DMS 273 (cell line): ENCODE measurements around the gene NEMF.
"Not testable (repeated sequence)": the region's sequence is repeated elsewhere in the genome, so short reads cannot be mapped to it uniquely, and the experiment has no call there.

Experiments used
- DNase-seq: peaks from one replicate; lab custom pipeline; 2025; ENCODE audit not compliant: unreplicated experiment; lab: John Stamatoyannopoulos, UW

Gene NEMF, protein sequence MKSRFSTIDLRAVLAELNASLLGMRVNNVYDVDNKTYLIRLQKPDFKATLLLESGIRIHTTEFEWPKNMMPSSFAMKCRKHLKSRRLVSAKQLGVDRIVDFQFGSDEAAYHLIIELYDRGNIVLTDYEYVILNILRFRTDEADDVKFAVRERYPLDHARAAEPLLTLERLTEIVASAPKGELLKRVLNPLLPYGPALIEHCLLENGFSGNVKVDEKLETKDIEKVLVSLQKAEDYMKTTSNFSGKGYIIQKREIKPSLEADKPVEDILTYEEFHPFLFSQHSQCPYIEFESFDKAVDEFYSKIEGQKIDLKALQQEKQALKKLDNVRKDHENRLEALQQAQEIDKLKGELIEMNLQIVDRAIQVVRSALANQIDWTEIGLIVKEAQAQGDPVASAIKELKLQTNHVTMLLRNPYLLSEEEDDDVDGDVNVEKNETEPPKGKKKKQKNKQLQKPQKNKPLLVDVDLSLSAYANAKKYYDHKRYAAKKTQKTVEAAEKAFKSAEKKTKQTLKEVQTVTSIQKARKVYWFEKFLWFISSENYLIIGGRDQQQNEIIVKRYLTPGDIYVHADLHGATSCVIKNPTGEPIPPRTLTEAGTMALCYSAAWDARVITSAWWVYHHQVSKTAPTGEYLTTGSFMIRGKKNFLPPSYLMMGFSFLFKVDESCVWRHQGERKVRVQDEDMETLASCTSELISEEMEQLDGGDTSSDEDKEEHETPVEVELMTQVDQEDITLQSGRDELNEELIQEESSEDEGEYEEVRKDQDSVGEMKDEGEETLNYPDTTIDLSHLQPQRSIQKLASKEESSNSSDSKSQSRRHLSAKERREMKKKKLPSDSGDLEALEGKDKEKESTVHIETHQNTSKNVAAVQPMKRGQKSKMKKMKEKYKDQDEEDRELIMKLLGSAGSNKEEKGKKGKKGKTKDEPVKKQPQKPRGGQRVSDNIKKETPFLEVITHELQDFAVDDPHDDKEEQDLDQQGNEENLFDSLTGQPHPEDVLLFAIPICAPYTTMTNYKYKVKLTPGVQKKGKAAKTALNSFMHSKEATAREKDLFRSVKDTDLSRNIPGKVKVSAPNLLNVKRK

GRCh38 chr14:49852301-49853157 lies at the start of gene NEMF:
TSS of gene NEMF (minus strand) at chr14:49852788. CDS start at chr14:49852753, 35 bp downstream.
- peak; percentile 96 for DNase-seq

DNA sequence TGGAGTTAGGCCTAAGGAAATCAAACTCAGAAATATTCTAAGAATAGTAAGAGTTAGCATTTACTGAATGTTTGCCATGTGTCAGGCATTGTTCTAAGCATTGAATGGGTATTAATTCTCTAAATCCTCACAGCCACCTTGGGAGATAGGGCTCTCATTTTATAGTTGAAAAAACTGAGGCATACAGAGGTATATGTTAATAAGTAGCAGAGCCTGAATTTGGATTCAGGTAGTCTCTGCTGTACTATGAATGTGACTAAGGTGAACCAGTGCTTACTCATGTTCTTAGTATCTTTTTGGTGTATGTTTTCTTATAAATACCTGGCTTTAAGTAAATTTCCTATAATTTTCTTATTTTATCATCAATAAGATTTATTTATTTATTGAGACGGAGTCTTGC lies 48.4 kb upstream of the NEMF start:
- DNase-seq, result no peak

- DNase-seq, result no peak
These were observed 45.9 kb upstream of the NEMF start for GRCh38 chr14:49898485-49898884.

DNA sequence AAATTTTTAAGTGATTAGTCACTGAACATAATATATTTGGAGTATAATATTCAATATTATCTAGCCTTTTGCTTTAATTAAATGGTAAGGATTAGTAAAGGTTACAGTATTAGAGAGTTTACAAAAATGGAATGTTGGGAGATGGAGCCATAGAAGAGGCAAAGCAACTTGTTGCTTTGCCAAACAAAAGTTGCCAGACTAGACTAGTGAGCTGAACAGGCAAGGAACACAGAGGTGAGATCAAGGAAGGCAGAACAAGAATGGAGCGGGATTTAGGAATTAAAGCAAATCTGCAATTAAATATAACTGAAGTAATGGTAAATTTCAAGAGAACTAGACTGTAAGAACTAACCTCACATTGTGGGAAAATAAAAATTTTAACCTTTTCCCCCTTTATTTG lies 45.4 kb upstream of the NEMF start:
- DNase-seq, result peak; percentile 9

GRCh38 chr14:49897414-49897813 lies 44.8 kb upstream of the NEMF start:
- DNase-seq, result no peak

DNA sequence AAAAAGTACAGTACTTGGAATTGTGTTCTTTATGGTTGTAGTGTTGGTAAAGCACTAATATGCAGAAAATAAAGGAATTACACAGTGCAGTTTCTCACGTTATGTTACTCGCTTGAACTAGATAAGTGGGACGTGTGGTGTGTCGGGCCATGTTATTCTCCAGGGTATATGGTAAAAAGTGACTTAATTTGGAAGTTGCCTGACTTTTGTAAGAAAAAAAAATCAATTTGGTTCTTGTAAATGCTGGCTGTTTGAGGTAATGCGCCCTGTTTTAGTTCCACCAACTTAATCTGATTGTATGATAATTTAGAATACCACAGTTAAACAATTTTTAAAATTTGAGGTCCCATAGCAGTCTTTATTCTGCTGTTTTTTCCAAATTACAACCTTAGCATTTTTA lies 44.4 kb upstream of the NEMF start:
- no peak for DNase-seq

GRCh38 chr14:49896272-49896671 lies 43.7 kb upstream of the NEMF start:
- DNase-seq, result peak; percentile 8

DNA sequence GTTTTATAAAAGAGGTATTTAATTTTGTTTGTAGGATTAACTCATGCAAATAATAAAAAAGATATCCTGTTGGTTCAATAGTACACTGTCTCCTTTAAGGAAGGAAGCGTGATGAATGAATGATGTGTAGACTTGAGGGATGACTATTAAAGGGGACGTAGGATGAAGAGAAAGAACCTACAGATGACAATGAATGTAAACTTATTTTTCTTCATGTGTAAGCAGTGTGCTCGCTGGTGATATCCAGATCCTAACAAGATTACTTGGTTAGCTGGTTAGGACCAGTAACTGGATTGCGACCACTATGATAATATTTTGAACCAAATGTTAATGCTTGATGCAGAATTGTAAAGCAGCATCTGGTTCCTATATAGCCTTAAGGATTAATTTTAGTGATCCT lies 42.9 kb upstream of the NEMF start:
- DNase-seq, result peak; percentile 10

DNA sequence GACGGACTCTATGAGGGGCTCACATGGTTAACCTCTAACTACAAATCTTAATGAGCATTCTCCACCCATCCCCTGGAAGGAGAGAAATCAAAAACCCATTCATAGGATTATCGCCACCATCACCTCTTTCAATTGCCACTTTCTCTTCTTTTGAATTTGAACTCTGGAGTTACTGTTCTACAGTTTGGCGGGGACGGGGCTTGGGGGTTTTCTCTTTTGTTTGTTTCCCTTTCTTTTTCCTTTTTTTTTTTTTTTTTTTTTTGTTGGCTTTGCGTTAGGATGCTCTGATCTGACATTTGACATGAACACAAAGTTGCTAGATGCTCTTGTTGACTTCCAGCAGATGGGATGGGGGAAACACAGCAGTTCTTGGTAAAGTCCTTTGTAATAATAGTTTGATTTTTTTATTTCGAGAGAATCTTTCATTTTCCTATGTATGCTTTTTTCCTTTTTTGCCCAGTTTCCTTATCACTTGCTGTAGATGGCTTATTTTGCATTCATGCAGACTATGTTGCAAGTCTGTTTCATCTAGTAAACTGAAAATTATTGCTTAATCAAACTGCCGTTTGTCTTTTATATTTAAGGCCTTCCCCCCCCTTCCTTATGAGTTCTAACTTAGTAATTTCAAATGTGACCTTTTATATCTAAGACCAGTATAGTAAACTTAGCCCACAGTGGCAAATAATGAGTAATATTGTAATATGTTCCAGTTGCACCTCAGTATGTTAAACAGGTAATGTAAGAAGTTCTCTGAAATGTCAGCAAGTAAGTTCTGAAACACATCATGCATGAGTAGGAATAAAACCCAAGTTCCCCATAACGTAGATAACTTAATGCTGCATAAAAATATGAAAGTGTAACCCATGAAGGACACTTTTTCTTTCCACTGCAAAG lies 41.9 kb upstream of the NEMF start:
- DNase-seq, result not testable (repeated sequence)

GRCh38 chr14:49893309-49894213 lies 41.0 kb upstream of the NEMF start:
- peak; percentile 85 for DNase-seq

GRCh38 chr14:49892636-49893308 lies 40.2 kb upstream of the NEMF start, which contains the start of gene ARF6:
TSS of gene ARF6 (plus strand) at chr14:49893082. CDS start at chr14:49893737, 655 bp downstream.
- peak; percentile 99 for DNase-seq

DNA sequence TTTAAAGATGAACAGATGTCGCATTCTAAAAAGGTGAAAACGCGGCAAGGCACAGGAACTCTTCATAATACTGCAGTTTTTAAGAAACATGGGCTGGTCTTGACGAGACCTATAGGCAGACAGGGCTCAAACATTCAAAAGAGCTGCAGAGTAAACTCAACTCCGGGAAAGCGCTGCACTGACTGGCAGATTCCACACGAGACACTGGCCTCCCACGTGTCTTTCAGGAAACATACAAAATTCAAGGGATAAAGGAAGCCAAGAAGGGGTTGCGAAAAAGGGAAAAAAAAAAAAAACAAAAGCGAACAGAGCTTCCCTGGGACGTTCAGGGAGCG lies 39.7 kb upstream of the NEMF start:
- DNase-seq, result peak; percentile 89

- DNase-seq, result no peak
These were observed 35.7 kb upstream of the NEMF start for GRCh38 chr14:49888293-49888692.

DNA sequence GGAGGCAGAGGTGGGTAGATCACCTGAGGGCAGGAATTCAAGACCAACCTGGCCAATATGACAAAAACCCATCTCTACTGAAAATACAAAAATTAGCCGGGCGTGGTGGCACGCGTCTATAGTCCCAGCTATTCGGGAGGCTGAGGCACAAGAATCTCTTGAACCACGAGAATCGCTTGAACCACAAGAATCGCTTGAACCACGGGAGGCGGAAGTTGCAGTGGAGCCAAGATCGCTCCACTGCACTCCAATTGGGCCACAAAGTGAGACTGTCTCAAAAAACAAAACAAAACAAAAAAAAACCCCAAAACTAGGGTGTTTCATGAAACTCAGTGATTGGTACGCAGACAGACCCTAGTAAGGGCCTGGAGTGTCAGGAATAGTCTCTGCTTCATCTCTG lies 33.9 kb upstream of the NEMF start:
- DNase-seq, result no peak

- no peak for DNase-seq
These were observed 30.5 kb upstream of the NEMF start for GRCh38 chr14:49882826-49883694.

DNA sequence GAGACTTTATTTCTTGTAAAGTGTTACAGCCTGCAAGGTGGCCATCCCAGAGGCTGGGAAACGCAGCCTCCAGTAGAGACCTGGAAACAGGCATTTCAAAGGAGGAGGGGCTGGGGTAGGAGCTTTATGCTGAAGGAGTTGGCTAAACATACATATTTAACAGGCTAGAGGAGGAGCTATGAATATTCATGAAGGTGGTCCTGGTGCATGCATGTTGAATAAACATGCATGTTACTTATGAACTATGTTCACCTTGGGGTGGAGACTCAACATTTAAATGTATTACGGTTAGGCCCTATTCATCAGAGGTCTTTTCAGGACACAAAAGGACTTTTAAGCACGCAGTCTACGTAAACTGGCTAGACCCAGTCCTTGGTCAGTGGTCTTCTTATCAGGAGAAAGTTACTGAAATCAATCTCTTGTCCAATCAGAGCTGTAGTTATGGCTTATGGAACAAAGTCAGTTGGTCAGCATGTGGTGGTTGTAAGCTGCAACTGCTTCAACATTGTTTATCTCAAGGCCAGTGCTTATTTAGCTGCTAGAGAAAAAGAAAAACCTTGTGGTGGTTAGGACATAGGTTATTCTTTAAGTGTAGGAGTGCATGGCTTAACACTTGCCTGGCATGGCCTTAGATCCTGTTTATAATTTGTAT lies 28.9 kb upstream of the NEMF start:
- no peak for DNase-seq
